Measurements from ENCODE around the gene LRRC28. TPM values are rescaled to one million over a fixed set of nuclear protein-coding genes. Genes with fewer than 3 reads are reported as not detected.
A peak's percentile ranks its signal among the peaks of the same experiment; 100 is the strongest.

LRRC28 gene
- total RNA-seq, 1 donor from 2014 or later = 28.8 TPM

- Mint-ChIP-seq H3K4me1 (no peaks in the 10 kb centered on the region), H3K27ac (ENCODE audit: unreplicated experiment) (no peak overlapping the region), H3K9me3 (no peaks in the 10 kb centered on the region), H3K27me3 (ENCODE audit: low read depth) (no peaks in the 10 kb centered on the region), H3K4me3 (no peak overlapping the region), H3K36me3 (ENCODE audit: low read depth) (peaks cover 4% of the 10 kb centered on the region)
- DNase-seq (ENCODE audit: low read depth, low spot score) = no peak
- no peak for TF ChIP-seq CTCF (conservative IDR thresholded peaks at IDR 0.05)
Measured at GRCh38 chr15:99264125-99264524, 12.8 kb downstream of the LRRC28 start.

- H3K36me3 Mint-ChIP-seq (ENCODE audit: low read depth) = peaks cover 4% of the 10 kb centered on the region
- no peak for DNase-seq (ENCODE audit: low read depth, low spot score)
- TF ChIP-seq CTCF (conservative IDR thresholded peaks at IDR 0.05) = no peak
- H3K4me1 Mint-ChIP-seq = no peaks in the 10 kb centered on the region
- H3K27ac Mint-ChIP-seq (ENCODE audit: unreplicated experiment) = peak overlapping the region; percentile 13
- H3K9me3 Mint-ChIP-seq = no peaks in the 10 kb centered on the region
- H3K27me3 Mint-ChIP-seq (ENCODE audit: low read depth) = no peaks in the 10 kb centered on the region
- no peak overlapping the region for H3K4me3 Mint-ChIP-seq
Measured at GRCh38 chr15:99265541-99266070, 14.3 kb downstream of the LRRC28 start.

GRCh38 chr15:99267957-99268356, 16.7 kb downstream of the LRRC28 start:
- Mint-ChIP-seq H3K36me3 (ENCODE audit: low read depth) (no peaks in the 10 kb centered on the region), H3K4me3 (no peak overlapping the region), H3K27me3 (ENCODE audit: low read depth) (no peaks in the 10 kb centered on the region)

GRCh38 chr15:99268431-99268830, 17.1 kb downstream of the LRRC28 start:
- H3K4me3 Mint-ChIP-seq = no peak overlapping the region
- no peaks in the 10 kb centered on the region for H3K36me3 Mint-ChIP-seq (ENCODE audit: low read depth)
- H3K27ac Mint-ChIP-seq (ENCODE audit: unreplicated experiment) = no peak overlapping the region
- no peaks in the 10 kb centered on the region for H3K4me1 Mint-ChIP-seq
- H3K27me3 Mint-ChIP-seq (ENCODE audit: low read depth) = no peaks in the 10 kb centered on the region
- no peak for TF ChIP-seq CTCF (conservative IDR thresholded peaks at IDR 0.05)
- no peaks in the 10 kb centered on the region for H3K9me3 Mint-ChIP-seq
- DNase-seq (ENCODE audit: low read depth, low spot score) = no peak

More at GRCh38 chr15:99267957-99268356, 16.7 kb downstream of the LRRC28 start:
- H3K27ac Mint-ChIP-seq (ENCODE audit: unreplicated experiment) = no peak overlapping the region
- DNase-seq (ENCODE audit: low read depth, low spot score) = no peak
- no peak for TF ChIP-seq CTCF (conservative IDR thresholded peaks at IDR 0.05)
- no peaks in the 10 kb centered on the region for H3K4me1 Mint-ChIP-seq
- no peaks in the 10 kb centered on the region for H3K9me3 Mint-ChIP-seq

- no peaks in the 10 kb centered on the region for H3K27me3 Mint-ChIP-seq (ENCODE audit: low read depth)
- DNase-seq (ENCODE audit: low read depth, low spot score) = no peak
- H3K27ac Mint-ChIP-seq (ENCODE audit: unreplicated experiment) = no peak overlapping the region
- TF ChIP-seq CTCF (conservative IDR thresholded peaks at IDR 0.05) = no peak
- H3K4me1 Mint-ChIP-seq = no peaks in the 10 kb centered on the region
- H3K9me3 Mint-ChIP-seq = peaks cover 1% of the 10 kb centered on the region
- peaks cover under 1% of the 10 kb centered on the region for H3K36me3 Mint-ChIP-seq (ENCODE audit: low read depth)
- no peak overlapping the region for H3K4me3 Mint-ChIP-seq
Measured at GRCh38 chr15:99273801-99274200, 22.5 kb downstream of the LRRC28 start.
